Heart right ventricle (tissue), 16 donors: ENCODE results near the gene PDPK1. TPM values are rescaled to one million over a fixed set of nuclear protein-coding genes. Genes with fewer than 3 reads are reported as not detected.

Experiments
- ATAC-seq, 8 donors: fragments of 200-7000 bp; cut with Tn5 transposase; one replicate each; pipeline ENCODE4 v1.9.1; 2020; ENCODE audit warnings: mild to moderate bottlenecking in 8 of 8, moderate library complexity in 8 of 8, moderate number of reproducible peaks in 1 of 8
- DNase-seq, 2 donors: peaks; one replicate each; pipeline ENCODE4 v3.0.0-alpha.2; 2020
- H3K27ac ChIP-seq, 10 donors: fragments of 200-600 bp; sonication (generic) in 2 of 10; one replicate each; pipeline versions ENCODE4 v1.5.0 to v1.8.0; 2020 to 2022; ENCODE audit warnings: mild to moderate bottlenecking in 3 of 10
- H3K27me3 ChIP-seq, 7 donors: fragments of 200-600 bp; one replicate each; pipeline ENCODE4 v1.8.0; 2021 to 2022; ENCODE audit warnings: mild to moderate bottlenecking in 2 of 7
- H3K36me3 ChIP-seq, 9 donors: fragments of 200-600 bp; sonication (generic) in 1 of 9; one replicate each; pipeline versions ENCODE4 v1.5.0 to v1.8.0; 2020 to 2022; ENCODE audit warnings: mild to moderate bottlenecking in 2 of 9
- H3K4me1 ChIP-seq, 9 donors: fragments of 200-600 bp; sonication (generic) in 1 of 9; one replicate each; pipeline versions ENCODE4 v1.5.0 to v1.8.0; 2020 to 2022; ENCODE audit warnings: mild to moderate bottlenecking in 4 of 9
- H3K4me3 ChIP-seq, 10 donors: fragments of 200-600 bp; sonication (generic) in 2 of 10; one replicate each; pipeline versions ENCODE4 v1.5.0 to v1.8.0; 2020 to 2022; ENCODE audit warnings: mild to moderate bottlenecking in 7 of 10, moderate library complexity in 2 of 10
- H3K9me3 ChIP-seq, 11 donors: fragments of 200-600 bp in 10 of 11; sonication (generic) in 2 of 11; one replicate each; pipeline versions ENCODE4 v1.5.0 to v1.8.0; 2013 to 2022; ENCODE audit warnings: mild to moderate bottlenecking in 2 of 11, control low read depth in 1 of 11, moderate library complexity in 1 of 11
- CTCF ChIP-seq, 9 donors: fragments of 200-600 bp; sonication (generic) in 2 of 9; IDR thresholded peaks; one replicate each; pipeline versions ENCODE4 v1.5.0 to v1.8.0; 2021 to 2022; ENCODE audit warnings: antibody characterized with exemption in 9 of 9, mild to moderate bottlenecking in 5 of 9, moderate library complexity in 1 of 9
- WGBS, 2 donors: extraction: QIAGEN DNeasy Blood & Tissue Kit; methylation state at CpG; one replicate each; pipeline ENCODE4 v1.1.7; 2013; ENCODE audit warnings: inconsistent platforms in 1 of 2; 5-methylcytosine and 5-hydroxymethylcytosine counted together
- intact Hi-C, 10 donors: fragments of 100-400 bp; cut with DNase I; formaldehyde crosslinking; loops; one replicate each; pipeline versions ENCODE4 v1.11.1 to v1.14.2; 2022
- polyA plus RNA-seq, 2 donors: library from polyadenylated mRNA; stranded (reverse); fragments of 200-250 nt; gene quantifications; one replicate each; pipeline ENCODE4 v1.2.3, GENCODE V29; 2013
- total RNA-seq, 10 donors: library from RNA; stranded (reverse); fragmentation: NEBNext Ultra II Directional in 3 of 10; extraction: Animal tissue kit (Norgen Biotek cat#: 25700) in 3 of 10; gene quantifications; one replicate each; pipeline versions ENCODE4 v1.2.1 to v1.2.4, GENCODE V29; 2021 to 2023
- donor health status: Arrhythmogenic right ventricular cardiomyopathy.
- donor health status: ischemic (EF 13 %, LVEDD 7.1; RV severe dilation, severe dysfunction).
- donor health status: healthy with polysubstance abuse.
- donor health status: DM: no; HTN: yes; CAD: no.
- donor health status: DM: no; HTN: no; CAD: no.
- donor health status: ischemic (EF 25% LVEDD 6.9; RV normal size, moderate dysfunction).
- donor health status: ischemic (EF 25% LVEDD 5.7; RV mildly dilated, moderate dysfunction).
- donor health status: healthy.
- donor health status: DM: yes; HTN: yes; CAD: no.
- donor health status: Ischemic cardiomyopathy.
- donor health status: ischemic (EF 35%, LVEDD 5.7; RV mildly dilated, moderate dysfunction).
- donor health status: nonischemic (EF 11% LVEDD 7.7; RV severe dilation, severe dysfunction).
- donor health status: DM: yes; HTN: yes; CAD: no.
- donor health status: PGD.
- donor health status: ischemic (EF 29% LVEDD 5.4; RV normal size, mild dysfunction).
- donor health status: nonischemic (EF 23%, LVEDD 6.1; RV moderate dilation, normal function).

The PDPK1 gene
- total and polyA plus RNA-seq, 12 donors, result 11.0 to 47.7 (median 37.8) TPM

DNA sequence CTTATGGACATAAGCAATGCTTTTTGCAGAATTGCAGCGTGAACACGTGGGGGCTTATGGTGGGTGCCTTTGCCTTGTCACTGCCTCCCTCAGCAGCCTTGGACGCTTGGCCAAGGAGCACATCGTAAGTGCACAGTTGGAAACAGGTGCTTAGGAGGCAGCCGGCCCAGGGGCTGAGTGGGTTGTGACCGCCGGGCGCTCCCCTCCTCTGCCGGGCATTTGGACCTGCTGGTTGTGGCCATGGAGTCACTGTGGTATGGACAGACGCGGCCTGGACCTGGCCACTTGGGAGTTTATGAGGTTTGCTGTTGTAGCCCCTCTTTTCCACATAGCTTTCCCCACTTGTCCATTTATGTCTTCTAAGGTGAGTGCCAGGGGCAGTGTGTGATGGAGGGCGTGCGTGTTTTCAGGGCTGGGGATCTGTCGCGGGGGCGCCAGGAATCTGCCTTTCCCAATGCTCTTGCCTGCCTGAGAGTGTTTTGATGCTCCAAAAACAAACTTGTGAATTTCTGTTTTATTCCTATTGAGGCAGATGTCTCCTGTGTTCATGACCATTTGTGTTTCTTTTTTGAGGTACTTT lies 49.2 kb downstream of the PDPK1 start:
- DNase-seq (no peak), ATAC-seq (no peak)

DNA sequence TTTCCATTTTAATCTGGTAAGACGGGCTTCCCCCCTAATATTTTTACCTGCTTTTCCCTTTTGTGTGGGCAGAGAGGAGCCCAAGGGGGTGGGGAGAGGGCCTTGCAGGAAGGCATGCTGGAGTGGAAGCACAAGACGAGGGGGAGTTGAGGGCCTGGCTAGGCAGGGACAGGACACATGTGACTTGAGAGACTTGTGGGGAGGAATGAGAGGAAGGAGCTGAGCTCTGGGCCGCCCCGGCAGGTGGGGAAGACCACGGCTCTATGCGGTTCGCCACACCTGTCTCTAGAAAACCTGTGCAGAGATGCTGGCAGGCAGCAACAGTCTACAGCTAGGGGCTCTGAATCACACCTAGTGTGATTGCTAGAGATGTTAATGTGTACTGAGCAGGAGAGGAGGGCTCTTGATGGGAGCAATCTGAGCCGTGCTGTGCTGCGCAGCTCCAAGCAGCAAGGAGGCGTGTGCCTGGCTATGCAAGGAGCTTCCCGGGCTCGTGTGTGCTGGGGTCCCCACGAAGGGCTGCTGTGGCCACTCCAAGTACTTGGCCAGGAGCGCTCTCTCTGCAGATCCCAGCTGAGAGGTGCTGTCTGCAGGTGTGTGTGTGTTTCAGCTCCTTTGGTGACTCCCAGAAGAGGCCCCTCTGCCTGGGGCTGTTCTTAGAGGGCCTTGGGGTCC lies 50.2 kb downstream of the PDPK1 start:
- Histone ChIP-seq H3K27ac (no peak overlapping the region), H3K4me3 (no peak overlapping the region), H3K9me3 (no peaks in the 10 kb centered on the region), H3K4me1 (peaks cover 0 to 20% (median 13%) of the 10 kb centered on the region in 9 donors), H3K27me3 (no peaks in the 10 kb centered on the region), H3K36me3 (peaks cover 0 to 83% (median 30%) of the 10 kb centered on the region in 9 donors)
- DNase-seq (no peak), ATAC-seq (no peak)
- intact Hi-C loops, result no loop called here
- 91 to 92% methylated on average over 14 of the region's 14 CpGs for WGBS, 2 donors
- TF ChIP-seq CTCF (IDR thresholded peaks at IDR 0.05), result no peak

More for the DNA sequence above, 49.2 kb downstream of the PDPK1 start:
- Histone ChIP-seq H3K36me3 (peaks cover 0 to 74% (median 30%) of the 10 kb centered on the region in 9 donors), H3K27me3 (no peaks in the 10 kb centered on the region), H3K4me1 (peaks cover 0 to 17% (median 11%) of the 10 kb centered on the region in 9 donors), H3K27ac (no peak overlapping the region), H3K4me3 (no peak overlapping the region), H3K9me3 (no peaks in the 10 kb centered on the region)
- TF ChIP-seq CTCF (IDR thresholded peaks at IDR 0.05), result no peak
- WGBS, 2 donors, result 93 to 95% methylated on average over 16 of the region's 16 CpGs
- intact Hi-C loops, result no loop called here

- ATAC-seq (no peak), DNase-seq (no peak)
- TF ChIP-seq CTCF (IDR thresholded peaks at IDR 0.05), result no peak
- H3K27me3 ChIP-seq, result no peaks in the 10 kb centered on the region
- H3K4me1 ChIP-seq, result peaks cover 0 to 16% (median 5%) of the 10 kb centered on the region in 9 donors
- H3K9me3 ChIP-seq, result no peaks in the 10 kb centered on the region
- H3K36me3 ChIP-seq, result peaks cover 0 to 96% (median 35%) of the 10 kb centered on the region in 9 donors
- H3K27ac ChIP-seq, result no peak overlapping the region
- 95 to 96% methylated on average over 15 of the region's 15 CpGs for WGBS, 2 donors
- no peak overlapping the region for H3K4me3 ChIP-seq
- intact Hi-C loops, result no loop called here
These were observed 53.8 kb downstream of the PDPK1 start for GRCh38 chr16:2591476-2592240.

DNA sequence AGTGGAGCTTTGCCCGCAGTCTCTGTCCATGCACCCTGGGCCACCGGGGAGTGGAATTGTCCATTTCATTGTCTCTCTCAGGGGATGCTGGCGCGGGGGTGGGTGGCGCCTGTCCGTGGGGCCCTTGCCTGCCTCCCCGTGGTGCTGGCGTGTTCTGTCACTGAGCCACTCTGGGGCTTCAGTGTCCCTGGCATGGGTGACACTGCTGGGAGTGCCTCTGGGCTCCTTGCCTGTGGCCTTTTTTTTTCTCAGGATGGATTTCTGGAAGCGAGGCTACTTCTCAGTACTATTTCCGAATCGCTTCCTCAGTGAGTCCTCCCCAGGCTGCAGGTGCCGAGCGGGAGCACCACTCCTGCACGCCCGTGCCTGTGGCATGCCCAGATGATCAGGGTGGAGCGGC lies 55.0 kb downstream of the PDPK1 start:
- no peak for TF ChIP-seq CTCF (IDR thresholded peaks at IDR 0.05)
- ATAC-seq, result peak in 4 of 8 donors; percentile 21 to 36 (median 33)
- H3K4me3 ChIP-seq, result no peak overlapping the region
- H3K27me3 ChIP-seq, result no peaks in the 10 kb centered on the region
- H3K9me3 ChIP-seq, result no peaks in the 10 kb centered on the region
- H3K27ac ChIP-seq, result no peak overlapping the region
- H3K36me3 ChIP-seq, result peaks cover 0 to 96% (median 32%) of the 10 kb centered on the region in 9 donors
- 85 to 89% methylated on average over 16 of the region's 16 CpGs for WGBS, 2 donors
- no peak for DNase-seq
- intact Hi-C loops, result no loop called here
- H3K4me1 ChIP-seq, result peaks cover 0 to 16% (median 5%) of the 10 kb centered on the region in 9 donors
